Skin epidermis (tissue), 12 donors: ENCODE results near the gene STUM.
A peak's percentile ranks its signal among the peaks of the same experiment; 100 is the strongest.
"Not testable (repeated sequence)": the region's sequence is repeated elsewhere in the genome, so short reads cannot be mapped to it uniquely, and the experiment has no call there.

ENCODE experiments used
- H3K27ac ChIP-seq, 21 experiments: fragments of 200-600 bp; sonication (generic) in 11 of 21; one replicate each; pipeline ENCODE4 v1.5.0; 2020; ENCODE audit warnings: mild to moderate bottlenecking in 3 of 21, inconsistent platforms in 2 of 21, moderate library complexity in 2 of 21
- H3K4me3 ChIP-seq, 7 experiments: fragments of 200-600 bp; sonication (generic) in 2 of 7; one replicate each; pipeline ENCODE4 v1.5.0; 2020; ENCODE audit warnings: inconsistent platforms in 2 of 7, mild to moderate bottlenecking in 2 of 7, moderate library complexity in 1 of 7

STUM gene

DNA sequence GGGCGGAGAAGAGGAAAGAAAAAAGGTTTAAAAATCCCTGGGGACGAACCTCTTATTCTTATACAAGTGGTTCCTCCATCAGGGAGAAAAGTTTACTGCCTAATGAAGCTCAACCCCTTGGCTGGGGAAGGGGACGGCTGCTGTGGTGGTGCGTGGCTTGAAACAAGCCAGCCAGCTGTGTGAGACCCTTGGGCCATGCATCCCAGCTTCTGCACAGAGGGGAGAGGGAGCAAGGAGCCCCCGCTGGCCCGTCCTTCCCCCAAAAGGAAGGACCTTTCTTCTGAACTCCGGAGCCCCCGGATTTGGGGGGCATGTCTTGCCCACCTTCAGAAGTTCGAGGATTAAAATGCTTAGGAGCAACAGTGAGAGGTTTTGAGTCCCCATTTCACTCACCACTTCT lies 67.3 kb downstream of the STUM start:
- Histone ChIP-seq H3K4me3 (no peak overlapping the region), H3K27ac (no peak overlapping the region)

DNA sequence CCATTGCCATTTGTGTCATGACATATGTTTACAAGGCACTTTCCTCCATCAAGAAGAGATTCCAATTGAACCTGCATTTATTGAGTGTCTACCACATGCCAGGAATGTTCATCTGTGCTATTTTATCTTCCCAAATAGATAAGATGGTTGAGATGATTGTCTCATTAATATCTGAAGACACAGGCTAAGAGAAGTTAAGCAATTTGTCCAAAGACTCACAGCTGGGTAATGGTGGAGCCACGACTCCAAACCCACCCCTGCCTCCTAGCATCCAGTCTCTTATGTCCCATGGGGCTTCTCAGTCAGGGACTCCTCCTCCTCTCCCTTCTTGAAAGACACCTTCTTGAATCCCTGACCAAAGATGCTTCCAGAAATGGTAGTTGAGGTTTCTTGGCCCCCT lies 68.1 kb downstream of the STUM start:
- H3K4me3 ChIP-seq, result no peak overlapping the region
- no peak overlapping the region for H3K27ac ChIP-seq

DNA sequence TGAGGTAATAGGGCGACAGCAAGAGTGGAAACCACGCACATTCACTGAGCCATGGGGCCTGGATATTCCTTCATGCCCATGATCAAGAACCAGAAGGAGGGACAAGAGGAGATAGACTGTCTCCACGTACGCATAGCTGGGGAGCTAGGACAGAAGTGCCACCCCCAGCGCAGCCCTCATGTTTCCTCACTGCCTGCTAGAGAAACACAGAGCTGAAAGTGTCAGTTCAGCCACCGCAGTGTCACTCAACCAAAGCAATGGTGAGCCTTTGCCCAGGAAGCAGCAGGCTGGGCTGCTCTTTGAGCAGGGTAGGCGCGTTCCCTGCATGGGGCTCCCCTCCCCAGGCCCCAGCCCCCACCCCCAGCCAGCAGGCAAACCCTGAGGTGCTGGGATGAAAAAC lies 68.5 kb downstream of the STUM start:
- H3K4me3 ChIP-seq, result no peak overlapping the region
- no peak overlapping the region for H3K27ac ChIP-seq

DNA sequence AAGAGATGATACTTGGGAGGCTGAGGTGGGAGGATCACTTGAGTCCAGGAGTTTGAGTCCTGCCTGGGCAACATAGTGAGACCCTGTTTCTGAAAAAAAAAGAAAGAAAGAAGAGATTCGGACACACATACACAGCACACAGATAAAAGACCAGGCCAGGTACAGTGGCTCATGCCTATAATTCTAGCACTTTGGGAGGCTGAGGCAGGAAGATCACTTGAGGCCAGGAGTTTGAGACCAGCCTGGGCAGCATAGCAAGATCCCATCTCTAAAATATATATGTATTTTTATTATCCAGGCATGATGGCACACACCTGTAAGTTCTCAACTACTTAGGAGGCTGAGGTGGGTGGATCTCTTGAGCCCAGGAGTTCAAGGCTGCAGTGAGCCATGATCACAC lies 69.2 kb downstream of the STUM start:
- H3K27ac ChIP-seq, H3K4me3 ChIP-seq: not testable (repeated sequence)

DNA sequence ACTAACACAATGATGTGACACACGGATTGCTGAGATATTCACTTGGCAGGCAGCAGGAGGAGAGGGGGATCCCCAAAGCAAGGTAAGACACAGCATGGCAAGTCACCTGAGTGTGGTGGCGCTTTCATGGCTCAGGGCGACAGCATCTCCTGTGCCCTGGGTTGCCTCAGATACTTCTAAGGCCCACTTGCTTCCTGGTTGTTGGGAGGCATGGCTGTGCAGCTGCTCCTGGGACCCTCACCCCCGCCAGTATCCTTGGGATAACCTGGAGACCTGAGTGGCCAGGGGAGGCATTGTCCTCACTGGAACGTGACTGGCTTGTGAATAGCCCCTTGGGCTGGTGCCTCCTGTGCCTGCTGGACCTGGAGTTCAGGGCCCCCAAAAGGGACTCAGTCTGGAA lies 69.8 kb downstream of the STUM start:
- H3K27ac ChIP-seq, result no peak overlapping the region

GRCh38 chr1:226619031-226619430 lies 70.5 kb downstream of the STUM start:
- Histone ChIP-seq H3K27ac (no peak overlapping the region), H3K4me3 (no peak overlapping the region)

More for the DNA sequence above, 69.8 kb downstream of the STUM start:
- H3K4me3 ChIP-seq, result no peak overlapping the region

DNA sequence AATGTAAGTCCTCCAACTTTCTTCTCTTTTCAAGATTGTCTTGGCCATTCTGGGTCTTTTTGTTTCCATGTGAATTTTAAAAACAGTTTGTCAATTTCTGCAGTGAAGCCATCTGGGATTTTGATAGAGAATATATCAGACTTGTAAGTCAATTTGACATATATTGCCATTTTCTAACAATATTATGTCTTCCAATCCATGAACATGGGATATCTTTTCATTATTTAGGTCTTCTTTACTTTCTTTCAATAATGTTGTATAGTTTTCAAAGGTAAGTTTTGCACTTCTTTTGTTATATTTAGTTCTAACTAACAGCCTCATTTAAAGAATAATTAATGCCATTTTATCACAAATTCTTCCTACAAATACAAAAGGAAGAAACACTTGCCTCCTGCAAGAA lies 73.4 kb downstream of the STUM start:
- no peak overlapping the region for H3K4me3 ChIP-seq
- no peak overlapping the region for H3K27ac ChIP-seq

DNA sequence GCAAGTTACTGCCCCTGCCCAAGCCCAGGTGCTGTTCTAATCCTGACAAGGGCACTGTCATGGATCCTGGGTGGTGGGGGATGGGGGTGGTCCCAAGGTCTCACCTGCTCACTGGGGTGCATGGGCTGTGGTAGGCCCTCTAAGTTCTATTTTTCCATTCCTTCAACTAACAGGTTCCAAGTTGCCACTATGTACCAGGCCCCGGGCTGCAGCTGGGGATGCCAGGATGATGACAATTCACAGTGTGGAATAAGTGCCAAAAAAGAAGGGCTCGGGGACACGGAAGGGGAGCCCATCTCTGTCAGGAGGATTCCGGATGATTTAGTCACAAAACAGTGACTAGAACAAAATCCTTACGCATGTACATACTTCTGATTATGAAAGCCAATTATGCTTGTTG lies 76.0 kb downstream of the STUM start:
- H3K4me3 ChIP-seq, result no peak overlapping the region

DNA sequence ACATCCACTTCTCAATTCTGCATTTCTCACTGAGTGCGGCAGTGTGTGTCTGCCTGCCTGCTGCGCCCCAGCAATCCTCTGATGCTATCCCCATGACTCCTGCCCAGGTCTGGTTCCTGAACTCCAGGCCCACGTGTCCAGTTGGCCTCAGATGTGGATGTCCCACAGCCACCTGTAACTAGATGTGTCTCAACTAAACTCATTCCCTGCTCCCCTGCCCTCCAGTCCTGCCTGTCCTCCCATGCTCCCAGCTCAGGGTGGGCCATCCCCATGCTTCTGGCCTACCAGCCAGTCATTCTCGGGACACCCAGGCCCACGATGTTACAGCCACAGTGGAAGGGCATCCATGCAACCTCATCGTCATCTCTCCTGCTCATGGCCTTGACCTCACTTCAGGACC lies 76.8 kb downstream of the STUM start:
- H3K4me3 ChIP-seq, result no peak overlapping the region
- no peak overlapping the region for H3K27ac ChIP-seq

More for the DNA sequence above, 76.0 kb downstream of the STUM start:
- no peak overlapping the region for H3K27ac ChIP-seq

DNA sequence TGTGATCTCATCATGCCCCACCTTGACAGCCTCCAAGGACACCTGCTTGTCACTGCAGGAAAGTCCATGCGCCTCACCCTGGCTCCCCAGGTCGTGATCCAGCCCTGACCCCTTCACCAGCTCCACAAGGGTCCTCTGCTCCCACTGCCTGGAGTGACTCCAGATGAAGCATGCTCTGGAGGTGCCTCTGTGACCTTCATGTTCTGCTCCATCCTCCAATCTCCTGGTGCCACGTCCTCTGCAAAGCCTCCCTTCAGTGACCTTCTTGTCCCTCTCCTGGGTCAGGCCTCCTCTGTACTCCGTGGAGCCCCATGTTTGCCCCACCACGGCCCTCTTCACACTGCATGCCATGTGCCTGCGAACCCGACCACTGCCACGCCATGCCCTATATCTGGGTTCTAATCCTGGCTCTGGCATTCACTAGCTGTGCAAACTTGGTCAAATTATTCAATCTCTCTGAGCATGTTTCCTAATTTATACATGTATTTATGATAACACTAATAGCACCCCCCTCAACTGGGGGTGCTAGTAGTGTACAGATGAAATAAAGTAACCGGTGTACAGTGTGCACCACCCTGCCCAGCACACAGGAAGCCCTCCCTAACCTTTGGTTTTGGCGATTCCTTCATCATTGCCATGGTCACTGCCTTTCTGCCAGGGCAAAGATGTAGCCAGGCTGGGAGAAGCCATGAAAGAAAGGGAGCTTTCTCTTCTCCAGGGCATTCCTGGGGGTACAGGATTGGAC lies 77.4 kb downstream of the STUM start:
- no peak overlapping the region for H3K27ac ChIP-seq
- H3K4me3 ChIP-seq, result no peak overlapping the region

DNA sequence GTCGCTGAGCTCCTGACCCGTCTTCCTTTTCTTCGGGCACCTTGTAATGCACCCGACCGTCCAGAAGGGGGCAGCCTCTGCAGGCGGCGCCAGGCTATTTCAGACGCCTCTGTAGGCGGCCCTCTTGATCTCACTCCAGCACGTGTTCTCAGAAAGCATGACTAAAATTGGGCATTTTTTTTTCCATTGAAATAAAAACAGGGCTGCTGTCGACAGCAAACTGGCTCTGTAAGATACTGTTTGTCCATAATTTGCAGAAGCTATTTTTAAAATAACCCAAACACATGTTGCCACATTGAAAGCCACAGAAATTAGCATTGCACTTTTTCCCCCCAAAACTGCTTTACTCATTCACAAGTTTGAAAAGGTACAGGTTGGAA lies 78.0 kb downstream of the STUM start:
- no peak overlapping the region for H3K4me3 ChIP-seq
- no peak overlapping the region for H3K27ac ChIP-seq

DNA sequence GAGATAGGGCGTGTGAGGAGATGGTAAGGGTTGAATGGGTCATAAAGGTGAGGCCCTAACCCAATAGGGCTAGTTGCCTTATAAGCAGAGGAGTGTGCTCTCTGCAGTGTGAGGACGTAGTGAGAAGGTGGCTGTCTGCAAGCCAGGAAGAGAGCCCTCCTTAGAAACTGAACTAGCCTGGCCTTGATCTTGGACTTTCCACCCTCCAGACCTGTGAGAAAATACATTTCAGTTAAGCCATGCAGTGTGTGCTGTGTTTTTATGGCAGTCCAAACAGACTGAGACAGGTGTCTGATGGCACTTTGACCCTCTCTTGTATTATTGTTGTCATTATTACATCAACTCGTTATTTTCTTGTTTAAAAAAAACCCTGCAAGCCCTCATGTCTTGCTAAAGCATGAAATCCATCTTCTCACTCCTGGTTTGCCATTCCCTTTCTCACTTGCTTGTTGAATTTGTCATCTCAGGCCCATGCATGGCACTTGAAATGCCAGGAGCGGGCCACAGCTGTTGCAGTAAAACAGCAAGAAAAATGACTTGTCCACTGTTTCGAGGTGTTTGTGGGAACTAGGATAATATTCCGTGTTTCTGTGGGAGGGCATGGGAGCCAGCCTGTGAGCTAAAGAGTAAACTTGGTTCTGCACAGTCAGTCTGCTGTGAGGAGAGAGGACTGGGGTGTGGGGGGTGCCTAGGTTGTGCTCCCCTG lies 78.6 kb downstream of the STUM start:
- no peak overlapping the region for H3K27ac ChIP-seq
- no peak overlapping the region for H3K4me3 ChIP-seq

- no peak overlapping the region for H3K4me3 ChIP-seq
- H3K27ac ChIP-seq, result no peak overlapping the region
These were observed 79.5 kb downstream of the STUM start for GRCh38 chr1:226627924-226628611.

GRCh38 chr1:226628612-226629155 lies 80.1 kb downstream of the STUM start:
- H3K27ac ChIP-seq, result no peak overlapping the region

GRCh38 chr1:226629210-226629895 lies 80.8 kb downstream of the STUM start:
- no peak overlapping the region for H3K4me3 ChIP-seq
- H3K27ac ChIP-seq, result no peak overlapping the region

More at GRCh38 chr1:226628612-226629155, 80.1 kb downstream of the STUM start:
- H3K4me3 ChIP-seq, result no peak overlapping the region

DNA sequence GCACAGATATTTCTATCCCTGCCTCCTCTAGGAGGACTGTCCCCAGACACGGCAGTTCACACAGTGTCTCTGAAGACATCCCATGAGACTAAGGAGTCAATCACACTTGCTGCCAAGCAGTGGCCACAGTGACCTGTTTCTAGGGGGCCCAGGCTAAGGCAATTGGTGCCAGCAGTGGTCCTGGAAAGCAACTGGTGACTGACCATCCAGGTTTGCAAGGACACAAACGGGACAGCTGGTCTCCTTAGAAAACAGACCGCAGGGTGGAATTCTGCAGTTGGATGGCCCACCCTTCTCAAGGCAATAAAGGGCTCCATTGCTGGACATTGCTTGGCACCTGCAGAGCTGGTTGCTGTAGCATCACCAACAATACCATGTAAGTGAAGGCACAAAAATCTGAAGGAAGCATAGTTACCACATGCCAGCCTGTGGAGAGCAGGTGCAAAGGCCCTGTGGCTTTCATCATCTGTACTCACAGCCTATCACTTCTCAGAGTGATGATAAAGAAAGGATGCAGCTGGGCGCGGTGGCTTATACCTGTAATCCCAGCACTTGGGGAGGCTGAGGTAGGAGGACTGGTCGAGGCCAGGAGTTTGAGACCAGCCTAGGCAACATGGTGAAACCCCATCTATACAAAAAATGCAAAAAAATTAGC lies 81.5 kb downstream of the STUM start:
- H3K4me3 ChIP-seq, result no peak overlapping the region
- H3K27ac ChIP-seq, result no peak overlapping the region

- H3K4me3 ChIP-seq, result no peak overlapping the region
- no peak overlapping the region for H3K27ac ChIP-seq
These were observed 82.0 kb downstream of the STUM start for GRCh38 chr1:226630592-226630991.

DNA sequence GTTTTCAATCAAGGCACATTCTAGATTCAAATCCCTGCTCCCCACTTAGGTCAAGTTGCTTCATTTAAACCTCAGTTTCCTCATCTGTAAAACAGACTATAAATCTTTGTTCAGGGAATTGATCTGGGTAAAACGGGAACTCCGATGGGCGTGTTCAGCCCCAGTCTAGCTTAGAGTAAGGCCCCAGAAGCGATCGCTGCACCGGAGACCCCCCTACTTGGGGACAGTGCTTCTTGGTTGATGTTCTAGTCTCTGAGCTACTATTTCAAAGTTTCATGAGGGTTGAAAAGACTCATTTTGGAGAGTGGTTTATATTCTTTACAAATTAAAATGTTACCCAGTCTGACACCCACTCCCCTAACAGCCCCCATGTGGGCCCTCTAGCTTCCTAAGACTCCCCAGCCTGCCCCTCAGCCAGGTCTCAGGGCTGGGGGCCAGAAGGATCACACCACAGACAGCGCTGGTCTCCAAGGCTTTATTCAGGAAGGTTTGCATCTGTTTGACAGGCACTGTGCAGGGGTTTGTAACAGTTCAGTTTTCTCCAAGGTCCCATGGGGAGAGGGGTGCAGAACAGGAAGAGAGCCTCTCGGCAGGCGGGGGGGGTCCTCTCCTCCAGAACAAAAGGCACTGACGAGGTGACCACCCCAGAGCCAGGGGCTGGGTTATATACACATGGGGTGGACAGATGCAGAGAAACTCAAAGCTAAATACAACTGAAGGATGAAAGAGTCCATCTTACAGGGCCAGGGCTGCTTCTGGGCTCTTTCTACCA lies 82.9 kb downstream of the STUM start:
- peak overlapping the region in 3 of 21 experiments; percentile 2 to 79 (median 75) for H3K27ac ChIP-seq
- no peak overlapping the region for H3K4me3 ChIP-seq
